HFF-Myc (cell line): ENCODE data around the gene SH3PXD2B.

Experiments
- DNase-seq: peaks from one replicate; pipeline ENCODE4 v3.0.0-alpha.2; 2011; ENCODE audit warnings: low read depth; ENCODE audit errors: extremely low read depth
- H3K4me3 ChIP-seq: replicated peaks from 2 replicates; pipeline ENCODE4 v1.5.1; 2011; ENCODE audit warnings: low read depth, mild to moderate bottlenecking, control low read depth, low read length
- CTCF ChIP-seq: IDR thresholded peaks from 2 replicates; pipeline ENCODE4 v1.5.1; 2012; ENCODE audit warnings: mild to moderate bottlenecking, low read depth, low read length, control low read depth; ENCODE audit errors: missing control alignments

SH3PXD2B gene

DNA sequence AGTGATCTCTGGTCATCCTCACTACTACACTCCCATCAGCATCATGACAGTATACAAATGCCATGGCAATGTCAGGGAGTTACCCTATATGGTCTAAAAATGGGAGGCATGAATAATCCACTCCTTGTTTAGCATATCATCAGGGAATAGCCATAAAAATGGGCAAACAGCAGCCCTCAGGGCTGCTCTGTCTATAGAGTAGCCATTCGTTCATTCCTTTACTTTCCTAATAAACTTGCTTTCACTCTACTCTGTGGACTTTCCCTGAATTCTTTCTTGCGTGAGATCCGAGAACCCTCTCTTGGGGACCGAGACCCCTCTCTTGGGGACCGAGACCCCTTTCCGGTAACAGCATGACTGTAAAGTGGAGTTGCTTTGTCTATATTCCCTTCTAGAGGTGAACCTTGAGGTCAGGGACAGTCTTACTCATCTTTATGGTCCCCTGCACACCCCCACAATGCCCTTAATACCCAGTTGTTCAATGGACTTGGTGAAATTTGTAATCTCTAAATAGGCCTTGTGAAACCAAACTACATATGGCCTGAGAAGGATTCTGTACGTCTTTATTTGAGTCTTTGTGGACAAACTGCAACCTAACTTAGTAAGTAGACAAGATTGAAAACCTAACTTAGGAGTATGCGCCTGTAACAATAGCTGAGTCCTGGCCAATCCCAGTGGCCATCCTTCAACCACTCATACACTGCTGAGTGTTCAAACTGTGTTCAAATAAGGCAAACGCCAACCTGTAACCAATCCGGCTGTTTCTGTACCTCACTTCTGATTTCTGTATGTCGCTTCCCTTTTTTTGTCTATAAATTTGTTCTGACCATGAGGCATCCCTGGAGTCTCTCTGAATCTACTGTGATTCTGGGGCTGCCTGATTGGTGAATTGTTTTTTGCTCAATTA, 138.5 kb downstream of the SH3PXD2B start:
- no peak for TF ChIP-seq CTCF
- DNase-seq = no peak
- no peak overlapping the region for H3K4me3 ChIP-seq

GRCh38 chr5:172313915-172314314, 140.4 kb downstream of the SH3PXD2B start:
- H3K4me3 ChIP-seq = no peak overlapping the region
- DNase-seq = no peak
- TF ChIP-seq CTCF = no peak

DNA sequence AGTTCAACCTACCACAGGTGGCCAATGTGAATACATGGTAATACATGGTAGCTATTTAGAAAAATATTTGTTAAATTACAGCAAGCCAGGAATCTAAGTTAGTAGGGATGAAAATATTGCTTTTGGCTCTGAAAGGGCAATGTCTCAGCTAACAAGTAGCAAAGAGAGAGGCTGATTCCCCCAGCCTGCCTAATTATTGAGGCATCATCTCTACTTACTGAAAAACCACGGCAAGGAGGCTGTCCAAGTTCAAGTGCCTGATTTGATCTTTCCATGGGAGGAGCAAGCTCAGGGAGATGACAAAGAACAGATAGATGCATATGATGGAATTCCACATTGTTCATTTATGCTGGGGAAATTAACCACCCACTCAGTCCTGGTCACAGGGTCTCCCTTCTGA, 142.0 kb downstream of the SH3PXD2B start:
- DNase-seq = no peak
- H3K4me3 ChIP-seq = no peak overlapping the region
- no peak for TF ChIP-seq CTCF

GRCh38 chr5:172311605-172312004, 142.7 kb downstream of the SH3PXD2B start:
- H3K4me3 ChIP-seq = no peak overlapping the region
- no peak for DNase-seq
- TF ChIP-seq CTCF = no peak

DNA sequence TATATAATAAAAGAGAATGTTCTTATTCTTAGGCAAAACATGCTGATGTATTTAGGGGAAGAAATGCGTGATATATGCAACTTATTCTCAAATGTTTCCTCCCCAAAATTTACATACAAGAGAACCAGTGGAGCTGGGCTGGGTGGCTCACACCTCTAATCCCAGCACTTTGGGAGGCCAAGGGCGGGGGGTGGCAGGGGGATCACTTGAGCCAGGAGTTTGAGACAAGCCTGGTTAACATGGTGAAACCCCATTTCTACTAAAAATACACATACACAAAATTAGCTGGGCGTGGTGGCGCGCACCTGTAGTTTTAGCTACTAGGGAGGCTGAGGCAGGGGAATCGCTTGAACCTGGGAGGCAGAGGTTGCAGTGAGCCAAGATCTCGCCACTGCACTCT, 143.3 kb downstream of the SH3PXD2B start:
- DNase-seq = no peak
- no peak overlapping the region for H3K4me3 ChIP-seq
- TF ChIP-seq CTCF = no peak

GRCh38 chr5:172305380-172305779, 148.9 kb downstream of the SH3PXD2B start:
- no peak for DNase-seq
- no peak overlapping the region for H3K4me3 ChIP-seq
- no peak for TF ChIP-seq CTCF
